OCI-LY3 (cell line): ENCODE measurements around the gene CEMIP.
A peak's percentile ranks its signal among the peaks of the same experiment; 100 is the strongest.

Source experiments
- H2AFZ ChIP-seq: fragments of 200-600, 300-600 bp; shearing (Covaris generic); 2 replicates; pipeline ENCODE4 v1.6.0; 2014; ENCODE audit warnings: antibody characterized with exemption, low read depth, low read length
- H3K27ac ChIP-seq: fragments of 200-600, 300-600 bp; sonication (generic); 2 replicates; pipeline ENCODE4 v1.5.1; 2014; ENCODE audit warnings: mild to moderate bottlenecking, low read length, moderate library complexity, mixed read lengths
- H3K27me3 ChIP-seq: fragments of 200-600, 300-600 bp; sonication (generic); 2 replicates; pipeline ENCODE4 v1.6.1; 2014; ENCODE audit warnings: low read depth, low read length, mixed read lengths
- H3K36me3 ChIP-seq: fragments of 200-600, 300-600 bp; sonication (generic); replicated peaks from 2 replicates; pipeline ENCODE3; 2014; ENCODE audit warnings: low read depth, low read length, mixed read lengths
- H3K4me1 ChIP-seq: fragments of 300-600, 200-600 bp; sonication (generic); 2 replicates; pipeline ENCODE4 v1.6.1; 2014; ENCODE audit warnings: low read length, mixed read lengths
- H3K4me2 ChIP-seq: fragments of 200-600, 300-600 bp; sonication (generic); 2 replicates; pipeline ENCODE4 v1.6.1; 2014; ENCODE audit warnings: low read length, mixed read lengths
- H3K4me3 ChIP-seq: fragments of 300-600, 200-600 bp; sonication (generic); 2 replicates; pipeline ENCODE4 v1.5.1; 2014; ENCODE audit warnings: antibody characterized with exemption, mild to moderate bottlenecking, low read length, moderate library complexity
- H3K79me2 ChIP-seq: fragments of 300-600, 200-600 bp; shearing (Covaris generic); 2 replicates; pipeline ENCODE4 v1.6.1; 2014; ENCODE audit warnings: mild to moderate bottlenecking, low read length, mixed read lengths
- H3K9ac ChIP-seq: fragments of 300-600, 200-600 bp; shearing (Covaris generic); 2 replicates; pipeline ENCODE4 v1.6.0; 2014; ENCODE audit warnings: mild to moderate bottlenecking, low read length, moderate library complexity
- H3K9me3 ChIP-seq: fragments of 200-600, 300-600 bp; shearing (Covaris generic); 2 replicates; pipeline ENCODE4 v1.6.1; 2014; ENCODE audit warnings: low read length, mixed read lengths; ENCODE audit not compliant: insufficient read depth
- H4K20me1 ChIP-seq: fragments of 200-600, 300-600 bp; sonication (generic); 2 replicates; pipeline ENCODE4 v1.6.1; 2016; ENCODE audit warnings: low read length, mixed read lengths; ENCODE audit not compliant: insufficient read depth
- CTCF ChIP-seq: fragments of 200-600, 300-600 bp; sonication (generic); IDR thresholded peaks from 2 replicates; pipeline ENCODE4 v1.5.1; 2014; ENCODE audit warnings: antibody characterized with exemption, low read length, low read depth
- EZH2phosphoT487 ChIP-seq: fragments of 200-600 bp; shearing (Covaris generic); IDR thresholded peaks from 2 replicates; pipeline ENCODE4 v1.6.1; 2018; ENCODE audit warnings: antibody characterized with exemption, mixed run types, low read depth

Gene CEMIP

GRCh38 chr15:80991421-80991820 lies 212.3 kb downstream of the CEMIP start:
- Histone ChIP-seq H3K27ac (no peak overlapping the region), H3K27me3 (no peaks in the 10 kb centered on the region), H3K9ac (no peak overlapping the region), H3K9me3 (no peaks in the 10 kb centered on the region), H4K20me1 (peaks cover 19% of the 10 kb centered on the region), H3K79me2 (peaks cover 32% of the 10 kb centered on the region), H3K36me3 (peaks cover 18% of the 10 kb centered on the region), H3K4me1 (peaks cover 39% of the 10 kb centered on the region), H3K4me2 (peak overlapping the region; percentile 94), H2AFZ (peak overlapping the region; percentile 41), H3K4me3 (peak overlapping the region; percentile 8; the same call in 1 of the 2 replicates)
- peak; percentile 46 for TF ChIP-seq CTCF
- TF ChIP-seq EZH2phosphoT487: no peak

- peaks cover 34% of the 10 kb centered on the region for H3K4me1 ChIP-seq
- H2AFZ ChIP-seq: peak overlapping the region; percentile 41; the same call in 1 of the 2 replicates
- H3K9ac ChIP-seq: no peak overlapping the region
- no peaks in the 10 kb centered on the region for H3K9me3 ChIP-seq
- TF ChIP-seq EZH2phosphoT487: no peak
- TF ChIP-seq CTCF: no peak
- H3K27ac ChIP-seq: no peak overlapping the region
- peaks cover 26% of the 10 kb centered on the region for H3K79me2 ChIP-seq
- H3K4me2 ChIP-seq: peak overlapping the region; percentile 94
- peaks cover 14% of the 10 kb centered on the region for H4K20me1 ChIP-seq
- peaks cover 13% of the 10 kb centered on the region for H3K36me3 ChIP-seq
- no peak overlapping the region for H3K4me3 ChIP-seq
- no peaks in the 10 kb centered on the region for H3K27me3 ChIP-seq
Measured at GRCh38 chr15:80992006-80992405, 212.8 kb downstream of the CEMIP start.

GRCh38 chr15:80992441-80992840 lies 213.3 kb downstream of the CEMIP start:
- Histone ChIP-seq H3K27ac (no peak overlapping the region), H3K27me3 (no peaks in the 10 kb centered on the region), H4K20me1 (peaks cover 11% of the 10 kb centered on the region), H3K4me2 (no peak overlapping the region), H3K4me3 (no peak overlapping the region), H3K9ac (no peak overlapping the region), H3K9me3 (no peaks in the 10 kb centered on the region), H3K79me2 (peaks cover 22% of the 10 kb centered on the region), H3K36me3 (peaks cover 10% of the 10 kb centered on the region), H2AFZ (no peak overlapping the region), H3K4me1 (peaks cover 31% of the 10 kb centered on the region)
- TF ChIP-seq EZH2phosphoT487: no peak
- TF ChIP-seq CTCF: no peak

GRCh38 chr15:80996247-80996646 lies 217.1 kb downstream of the CEMIP start:
- H3K4me1 ChIP-seq: peaks cover 20% of the 10 kb centered on the region
- no peak overlapping the region for H3K9ac ChIP-seq
- no peaks in the 10 kb centered on the region for H4K20me1 ChIP-seq
- no peak overlapping the region for H3K4me2 ChIP-seq
- no peak overlapping the region for H3K27ac ChIP-seq
- H3K36me3 ChIP-seq: no peaks in the 10 kb centered on the region
- no peaks in the 10 kb centered on the region for H3K9me3 ChIP-seq
- H3K27me3 ChIP-seq: no peaks in the 10 kb centered on the region
- TF ChIP-seq EZH2phosphoT487 (no peak), CTCF (peak; percentile 79)
- H2AFZ ChIP-seq: no peak overlapping the region
- H3K79me2 ChIP-seq: peaks cover 7% of the 10 kb centered on the region
- no peak overlapping the region for H3K4me3 ChIP-seq
